Inferior parietal cortex (tissue), 1 donor: ENCODE measurements around the gene TMC1.

Experiments used
- DNase-seq: peaks from one replicate; pipeline ENCODE4 v3.0.0-alpha.2; 2016; ENCODE audit errors: extremely low spot score

The TMC1 gene

GRCh38 chr9:72871685-72872084 is 350.3 kb downstream of the TMC1 start:
- peak; percentile 49 for DNase-seq

- DNase-seq = no peak
These were observed 351.3 kb downstream of the TMC1 start for GRCh38 chr9:72872718-72873117.

GRCh38 chr9:72873456-72873855 is 352.0 kb downstream of the TMC1 start:
- no peak for DNase-seq

DNA sequence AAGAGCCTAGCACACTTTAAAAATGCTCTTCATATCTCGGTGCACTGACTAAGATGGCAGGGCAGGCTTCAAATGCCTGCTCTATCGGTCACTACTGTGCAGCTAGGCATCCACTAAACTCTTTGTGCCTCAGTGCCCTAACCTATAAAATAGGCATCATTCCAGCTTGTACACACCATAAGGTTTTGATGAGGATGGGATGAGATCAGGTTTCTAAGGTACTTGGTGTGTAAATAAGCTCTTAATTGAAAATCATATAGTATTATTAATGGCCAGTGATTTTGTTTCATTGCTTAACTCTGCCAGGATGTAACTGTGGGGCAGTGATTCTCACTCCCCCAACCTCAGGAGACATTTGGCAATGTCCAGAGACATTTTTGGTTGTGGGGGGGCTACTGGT is 352.9 kb downstream of the TMC1 start:
- no peak for DNase-seq

- DNase-seq = no peak
These were observed 353.8 kb downstream of the TMC1 start for GRCh38 chr9:72875221-72875620.

- DNase-seq = no peak
These were observed 359.4 kb downstream of the TMC1 start for GRCh38 chr9:72880821-72881220.

DNA sequence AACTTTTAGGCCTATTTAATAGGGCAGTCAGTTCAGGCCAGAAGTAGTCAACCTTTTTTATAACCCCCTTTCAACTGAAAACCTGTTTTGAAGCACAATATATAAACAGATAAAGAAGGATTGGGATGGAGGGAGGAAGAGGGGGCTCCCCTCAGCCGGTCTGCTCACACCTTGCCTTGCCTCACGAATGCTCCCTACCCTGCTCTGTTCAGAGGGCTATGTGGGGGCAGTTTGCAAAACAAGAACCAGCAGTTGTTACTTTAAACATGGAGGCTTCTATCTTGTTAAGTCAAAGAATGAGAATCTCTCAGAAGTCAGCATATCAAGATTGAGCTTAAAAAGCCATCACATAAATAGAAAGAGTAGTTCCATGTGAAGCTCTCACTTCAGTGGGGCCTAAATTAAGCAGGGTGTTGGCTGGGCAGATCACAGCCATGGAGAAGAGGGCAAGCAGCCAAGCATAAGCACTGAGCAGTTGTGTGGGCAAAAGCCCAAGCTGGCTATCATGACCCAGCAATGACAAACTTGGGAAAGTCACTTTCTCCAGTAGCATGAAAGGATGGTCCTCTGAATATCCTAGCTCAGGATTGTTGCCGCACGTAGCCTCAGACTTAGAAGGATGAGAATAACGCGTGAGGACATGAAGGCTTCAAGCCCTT is 360.8 kb downstream of the TMC1 start:
- DNase-seq = no peak

- no peak for DNase-seq
These were observed 362.5 kb downstream of the TMC1 start for GRCh38 chr9:72883875-72884274.

- DNase-seq = no peak
These were observed 363.1 kb downstream of the TMC1 start for GRCh38 chr9:72884508-72884907.
